ENCODE measurements around the gene MAP2K4.
A peak's percentile ranks its signal among the peaks of the same experiment; 100 is the strongest.

MAP2K4 gene

DNA sequence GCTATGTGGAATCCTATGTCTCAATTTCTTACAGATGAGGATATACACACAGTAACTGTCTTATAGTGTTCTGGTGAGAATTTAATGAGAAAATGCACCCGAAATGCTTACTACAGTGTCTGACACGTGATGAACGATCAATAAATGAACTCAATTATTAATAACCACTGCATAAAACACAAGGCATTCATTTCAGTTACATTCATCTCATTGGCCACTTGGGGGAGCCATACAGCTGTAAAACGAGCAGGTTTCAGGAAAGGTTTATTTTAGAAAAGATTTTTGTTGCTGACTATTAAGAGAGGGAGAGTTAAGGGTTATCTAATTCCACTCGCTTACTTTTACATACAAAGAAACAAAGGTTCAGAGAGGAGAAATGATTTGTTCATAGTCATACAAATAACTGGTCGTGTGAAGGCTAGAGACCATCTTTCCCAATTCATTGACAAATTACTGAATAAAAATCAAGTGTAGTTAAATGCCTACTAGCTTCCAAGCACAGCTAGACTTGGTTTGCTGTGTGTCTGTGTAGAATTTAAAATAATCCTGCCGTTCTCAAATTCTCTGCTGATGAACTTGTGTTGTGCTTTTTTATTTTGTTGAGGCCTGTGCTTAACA is 160.1 kb downstream of the MAP2K4 start:
- DNase-seq, result peak; percentile 22

DNA sequence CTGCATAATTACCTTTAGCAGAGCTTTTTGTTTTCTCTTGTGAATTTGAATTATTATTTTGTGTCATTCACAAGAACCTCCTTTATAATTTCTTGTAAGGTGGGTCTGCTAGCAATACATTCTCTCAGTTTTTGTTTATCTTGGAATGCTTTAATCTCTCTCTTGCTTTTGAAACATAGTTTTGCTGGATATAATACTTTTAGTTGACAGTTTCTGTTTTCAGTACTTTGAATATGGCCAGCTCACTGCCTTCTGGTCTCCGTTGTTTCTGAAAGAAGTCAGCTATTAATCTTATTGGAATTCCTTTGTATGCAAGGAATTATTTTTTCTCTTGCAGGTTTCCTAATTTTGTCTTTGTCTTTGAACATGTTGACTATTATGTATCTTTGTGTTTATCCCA is 167.0 kb downstream of the MAP2K4 start:
- no peak for DNase-seq

DNA sequence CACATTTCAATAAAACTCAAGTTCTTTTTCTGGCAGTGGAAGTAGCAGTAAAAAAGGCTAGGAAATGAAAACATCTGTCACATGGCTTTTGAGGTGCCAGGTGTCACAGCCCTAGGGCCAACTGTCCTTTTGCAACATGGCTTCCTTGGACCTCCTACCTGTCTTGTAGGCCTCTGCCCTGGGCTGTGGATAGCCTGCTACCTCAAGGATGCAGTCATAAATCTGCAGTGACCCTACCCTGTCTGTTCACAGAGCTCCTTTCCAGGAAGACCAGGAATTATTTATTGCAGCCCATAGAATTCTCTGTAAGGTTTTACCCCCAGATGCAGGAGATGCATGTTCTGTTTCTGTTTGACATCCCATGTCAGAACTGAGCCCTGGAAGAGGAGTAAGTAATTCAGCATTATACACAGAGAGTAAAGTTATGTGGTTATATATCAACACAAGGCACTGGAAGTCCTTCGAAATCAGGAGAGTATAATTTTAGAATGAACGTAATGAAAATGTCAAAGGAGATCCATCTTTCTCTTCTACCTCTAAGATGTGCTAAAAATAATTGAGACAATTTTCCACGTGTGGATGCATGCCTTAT is 172.6 kb downstream of the MAP2K4 start:
- no peak for DNase-seq

Data from NCI-H345 (cell line).